Embryonic facial prominence (tissue), 1 donor: ENCODE measurements around the gene MINAR1.

Experiments
- DNase-seq: peaks from one replicate; pipeline ENCODE4 v3.0.0-alpha.2; 2016; ENCODE audit errors: extremely low spot score

Gene MINAR1

DNA sequence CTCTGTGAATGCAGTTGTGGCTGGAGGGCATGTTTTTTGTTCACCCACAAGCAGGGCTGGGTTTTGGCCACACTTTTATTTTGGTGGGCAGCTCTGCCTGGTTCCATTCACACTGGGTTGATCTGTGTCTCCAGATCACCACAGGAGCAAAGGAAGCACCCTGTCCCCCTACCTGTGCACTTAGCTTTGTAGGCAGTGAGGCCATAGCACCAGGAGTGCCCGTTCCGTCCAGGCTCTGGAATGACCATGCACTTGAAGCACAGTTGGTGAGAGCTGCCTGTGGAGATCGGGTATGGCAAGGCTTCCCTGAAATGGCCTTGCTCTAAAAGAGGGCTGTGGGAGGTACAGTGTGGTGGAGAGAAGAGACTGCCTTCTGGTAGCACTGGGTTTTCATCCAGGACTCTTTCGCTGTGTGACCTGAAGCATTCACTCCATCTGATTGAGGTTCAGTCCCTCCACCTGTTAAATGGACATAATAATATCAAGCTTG, 31.7 kb downstream of the MINAR1 start:
- DNase-seq = no peak

DNA sequence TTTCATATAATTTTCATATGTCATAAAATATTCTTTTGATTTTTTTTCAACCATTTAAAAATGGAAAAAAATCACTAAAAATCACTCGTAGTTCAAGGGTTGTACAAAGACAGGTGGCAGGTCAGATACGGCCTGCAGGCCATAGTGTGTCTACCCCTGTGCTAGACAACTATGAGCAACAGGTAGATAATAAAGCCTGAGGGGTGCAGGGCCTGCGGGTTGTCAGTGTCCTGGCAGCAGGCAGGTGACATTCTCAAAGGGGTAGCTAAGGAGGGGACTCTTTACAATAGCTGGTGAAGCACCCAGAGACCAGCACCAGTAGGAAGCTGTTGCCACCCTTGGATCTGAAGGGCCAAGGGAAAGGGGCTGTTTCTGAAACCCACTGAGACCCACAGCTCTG, 34.4 kb downstream of the MINAR1 start:
- no peak for DNase-seq

DNA sequence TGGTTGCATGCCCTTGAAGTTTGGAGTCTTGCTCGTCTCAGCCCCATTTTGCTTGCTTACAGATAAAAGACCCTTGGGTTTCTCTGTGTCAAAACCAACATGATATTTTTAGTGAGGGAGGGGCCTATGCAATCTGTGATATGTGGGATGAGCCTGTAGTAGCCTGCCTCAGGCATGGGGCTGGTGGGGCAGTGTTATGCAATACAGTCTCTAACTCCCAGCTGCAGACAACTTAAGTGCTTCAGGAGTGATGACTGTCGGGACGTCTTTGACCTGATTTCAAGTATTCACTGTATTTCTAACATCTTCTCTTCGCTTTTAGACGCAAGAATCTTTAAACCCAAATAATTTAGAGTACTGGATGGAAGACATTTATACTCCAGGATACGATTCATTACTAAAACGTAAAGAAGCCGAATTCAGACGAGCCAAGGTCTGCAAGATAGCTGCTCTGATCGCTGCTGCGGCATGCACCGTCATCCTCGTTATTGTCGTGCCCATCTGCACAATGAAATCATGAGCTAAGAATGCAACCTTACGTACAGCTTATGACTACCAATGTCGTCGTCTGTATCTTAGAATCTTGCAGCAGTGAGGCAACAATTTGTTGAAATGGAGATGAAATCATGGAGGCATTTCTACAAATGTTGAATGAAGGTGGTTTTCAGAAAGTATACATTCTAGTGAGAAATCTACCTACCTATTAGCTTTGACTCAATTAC, 35.9 kb downstream of the MINAR1 start:
- DNase-seq = no peak

DNA sequence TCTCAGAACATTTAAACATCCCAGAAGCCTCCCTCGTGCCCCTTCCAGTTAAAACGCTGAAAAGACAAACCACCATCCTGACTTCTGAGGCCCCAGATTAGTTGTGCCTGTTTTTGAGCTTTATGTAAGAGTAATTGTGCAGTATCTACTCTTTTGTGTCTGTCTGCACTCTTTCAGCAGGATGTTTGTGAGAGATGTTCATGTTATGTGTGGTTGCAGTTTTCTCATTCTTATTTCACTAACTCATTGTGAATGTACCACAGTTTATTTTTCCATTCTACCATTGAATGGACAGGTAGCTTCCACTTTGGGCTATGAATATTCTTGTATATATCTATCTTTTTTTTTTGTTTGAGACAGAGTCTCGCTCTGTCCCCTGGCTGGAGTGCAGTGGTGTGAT, 40.3 kb downstream of the MINAR1 start:
- no peak for DNase-seq

DNA sequence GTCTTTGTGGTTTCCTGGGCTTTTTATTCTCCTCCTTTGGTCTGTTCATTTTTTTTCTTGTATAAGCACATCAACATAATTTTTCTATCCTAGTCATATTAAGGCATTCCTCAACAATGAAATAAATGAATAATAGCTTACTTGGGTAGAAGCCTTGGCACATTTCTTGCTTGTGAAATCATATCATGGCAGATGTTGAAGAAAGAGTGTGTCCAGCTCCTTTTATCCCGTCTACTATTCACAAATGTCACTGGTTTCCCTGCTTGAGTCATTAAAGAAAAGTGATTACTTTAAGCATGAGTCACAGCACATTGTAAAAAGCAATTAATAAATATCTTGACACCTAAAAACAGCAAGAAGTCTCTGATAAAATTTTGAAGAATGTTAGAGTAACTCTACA, 42.1 kb downstream of the MINAR1 start:
- no peak for DNase-seq

DNA sequence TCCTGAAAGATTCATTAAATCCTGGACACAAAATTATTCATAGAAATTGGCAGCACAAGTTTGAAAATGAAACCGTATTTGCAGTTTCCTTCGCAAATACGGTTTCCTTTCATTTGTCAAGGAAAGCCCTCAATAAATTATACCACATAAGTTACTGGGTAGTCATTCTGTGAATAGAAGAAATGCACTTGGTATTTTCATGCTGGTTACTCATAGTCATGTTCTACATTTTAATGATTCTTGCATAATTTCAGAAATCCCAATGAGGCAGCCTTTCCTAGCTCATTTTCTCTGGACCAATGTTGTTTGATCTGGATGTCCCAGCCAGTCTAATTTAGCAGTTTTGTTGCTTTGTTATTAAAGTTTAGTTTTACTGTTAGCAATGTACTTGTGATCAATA, 43.2 kb downstream of the MINAR1 start:
- no peak for DNase-seq

DNA sequence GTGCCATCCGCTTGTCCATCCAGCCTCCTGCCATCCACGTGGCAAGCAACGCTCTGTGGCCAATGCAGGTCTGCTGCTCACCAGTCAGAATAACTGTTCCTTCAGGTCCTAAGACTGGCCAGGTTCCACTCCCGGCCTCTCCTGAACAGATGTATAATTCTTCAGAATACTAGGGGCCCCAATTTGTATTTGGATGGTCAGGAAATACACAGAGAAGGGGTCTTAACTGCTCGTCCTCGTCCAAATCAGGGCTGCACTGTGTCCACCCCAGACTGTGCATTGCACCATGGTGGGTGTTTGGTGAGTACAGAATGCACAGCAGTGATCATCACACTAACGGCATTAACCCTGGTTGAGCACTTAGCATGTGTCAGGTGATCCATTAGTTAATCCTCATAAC, 46.0 kb downstream of the MINAR1 start:
- DNase-seq = no peak

DNA sequence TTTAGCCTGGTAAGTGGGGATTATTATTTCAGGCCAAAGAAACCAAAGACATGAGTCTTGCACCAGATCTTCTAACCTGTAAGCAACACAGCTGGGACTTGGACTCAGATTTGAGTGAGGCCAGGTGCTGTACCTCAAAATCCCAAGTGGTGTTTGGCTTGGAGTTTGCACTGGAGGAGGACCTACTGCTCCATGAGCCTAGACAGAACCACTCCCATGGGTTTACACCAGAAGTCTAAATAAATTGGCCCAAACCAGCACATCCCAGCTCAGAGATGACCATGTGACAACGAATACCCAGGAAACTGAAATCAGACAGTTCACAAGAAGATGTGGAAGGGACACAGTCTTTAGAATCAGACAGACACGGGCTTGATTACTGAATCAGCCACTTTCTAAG, 47.5 kb downstream of the MINAR1 start:
- no peak for DNase-seq

DNA sequence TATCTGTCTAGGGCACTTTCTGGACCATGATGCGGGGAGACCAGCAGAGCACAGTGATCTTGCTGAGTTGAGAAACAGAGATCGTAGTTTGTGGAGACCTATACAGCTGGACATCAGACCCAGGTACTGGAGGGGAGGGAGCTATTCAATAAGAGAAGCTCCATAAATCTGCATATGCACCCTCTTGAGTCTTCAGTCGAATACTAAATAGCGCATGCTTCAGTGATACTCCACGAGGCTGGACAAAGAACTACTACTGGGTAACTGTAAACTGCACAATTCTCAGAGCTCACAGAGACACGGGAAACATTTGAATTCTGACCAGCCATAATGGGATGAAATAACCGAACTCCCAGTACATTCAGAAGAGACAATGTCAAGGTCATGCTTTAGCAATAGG, 49.7 kb downstream of the MINAR1 start:
- no peak for DNase-seq
